Neural progenitor cell (in vitro differentiated cells): ENCODE results near the gene TMEM134. TPM values are rescaled to one million over a fixed set of nuclear protein-coding genes. Genes with fewer than 3 reads are reported as not detected.
"Not testable (repeated sequence)": the region's sequence is repeated elsewhere in the genome, so short reads cannot be mapped to it uniquely, and the experiment has no call there.

Experiments
- DNase-seq: peaks from one replicate; pipeline ENCODE4 v3.0.0-alpha.2; 2016; ENCODE audit warnings: low spot score
- H2AFZ ChIP-seq: fragments of 200-600 bp; sonication (generic); replicated peaks from 2 replicates; pipeline ENCODE4 v1.6.1; 2016; ENCODE audit warnings: antibody characterized with exemption
- H3F3A ChIP-seq: fragments of 200-600 bp; sonication (generic); 2 replicates; pipeline ENCODE4 v1.6.1; 2016; ENCODE audit warnings: antibody characterized with exemption, low read depth
- H3K27ac ChIP-seq: fragments of 200-600 bp; sonication (generic); 2 replicates; pipeline ENCODE4 v1.5.1; 2016; ENCODE audit warnings: mild to moderate bottlenecking
- H3K27me3 ChIP-seq: fragments of 200-600 bp; sonication (generic); 2 replicates; pipeline ENCODE4 v1.6.1; 2016; ENCODE audit warnings: mild to moderate bottlenecking, moderate library complexity
- H3K36me3 ChIP-seq: fragments of 200-600 bp; sonication (generic); 2 replicates; pipeline ENCODE4 v1.5.1; 2016
- H3K4me1 ChIP-seq: fragments of 200-600 bp; sonication (generic); 2 replicates; pipeline ENCODE4 v1.6.1; 2016; ENCODE audit warnings: mixed run types
- H3K4me2 ChIP-seq: fragments of 200-600 bp; sonication (generic); 2 replicates; pipeline ENCODE4 v1.6.1; 2016
- H3K4me3 ChIP-seq: fragments of 200-600 bp; sonication (generic); 2 replicates; pipeline ENCODE4 v1.5.1; 2016
- H3K79me2 ChIP-seq: fragments of 200-600 bp; sonication (generic); 2 replicates; pipeline ENCODE4 v1.6.1; 2016; ENCODE audit warnings: low read depth
- H3K9ac ChIP-seq: fragments of 200-600 bp; sonication (generic); 2 replicates; pipeline ENCODE4 v1.6.1; 2016
- H3K9me3 ChIP-seq: fragments of 200-600 bp; sonication (generic); 2 replicates; pipeline ENCODE4 v1.5.1; 2016; ENCODE audit warnings: low read depth
- H4K20me1 ChIP-seq: fragments of 200-600 bp; sonication (generic); 2 replicates; pipeline ENCODE4 v1.6.1; 2016; ENCODE audit warnings: low read depth
- H3K27ac Mint-ChIP-seq: 3 replicates; pipeline ENCODE4 v1.8.0; 2021; ENCODE audit warnings: mixed read lengths
- H3K27me3 Mint-ChIP-seq: 2 replicates; pipeline ENCODE4 v1.8.0; 2022; ENCODE audit warnings: low read depth, mild to moderate bottlenecking, inconsistent platforms, moderate library complexity, mixed read lengths; ENCODE audit not compliant: insufficient read depth
- H3K36me3 Mint-ChIP-seq: 3 replicates; pipeline ENCODE4 v1.8.0; 2021; ENCODE audit warnings: mixed read lengths
- H3K4me1 Mint-ChIP-seq: 3 replicates; pipeline ENCODE4 v1.8.0; 2021; ENCODE audit warnings: mixed read lengths
- H3K4me3 Mint-ChIP-seq: 3 replicates; pipeline ENCODE4 v1.8.0; 2021; ENCODE audit warnings: mild to moderate bottlenecking, moderate library complexity, mixed read lengths
- H3K9me3 Mint-ChIP-seq: 3 replicates; pipeline ENCODE4 v1.8.0; 2020; ENCODE audit warnings: mixed read lengths
- EZH2 ChIP-seq: fragments of 200-600 bp; sonication (generic); IDR thresholded peaks from 2 replicates; pipeline ENCODE4 v1.6.1; 2017; ENCODE audit warnings: antibody characterized with exemption, mild to moderate bottlenecking, moderate library complexity
- EZH2phosphoT487 ChIP-seq: fragments of 200-600 bp; sonication (generic); IDR thresholded peaks from 2 replicates; pipeline ENCODE4 v1.6.1; 2017; ENCODE audit warnings: antibody characterized with exemption
- total RNA-seq: library from RNA; depleted of rRNA; stranded (reverse); fragments of >200 nt; gene quantifications from 2 replicates; pipeline ENCODE4 v1.2.3, GENCODE V29; 2015; ENCODE audit warnings: low replicate concordance
- TF ChIP-seq, protein P1 (sequence below): fragments of 200-600 bp; sonication (generic); IDR thresholded peaks from 2 replicates; pipeline ENCODE4 v1.5.1; 2017; ENCODE audit warnings: antibody characterized with exemption, mild to moderate bottlenecking

TMEM134 gene
- total RNA-seq, 1 donor from 2014 or later = 68.1 TPM

DNA sequence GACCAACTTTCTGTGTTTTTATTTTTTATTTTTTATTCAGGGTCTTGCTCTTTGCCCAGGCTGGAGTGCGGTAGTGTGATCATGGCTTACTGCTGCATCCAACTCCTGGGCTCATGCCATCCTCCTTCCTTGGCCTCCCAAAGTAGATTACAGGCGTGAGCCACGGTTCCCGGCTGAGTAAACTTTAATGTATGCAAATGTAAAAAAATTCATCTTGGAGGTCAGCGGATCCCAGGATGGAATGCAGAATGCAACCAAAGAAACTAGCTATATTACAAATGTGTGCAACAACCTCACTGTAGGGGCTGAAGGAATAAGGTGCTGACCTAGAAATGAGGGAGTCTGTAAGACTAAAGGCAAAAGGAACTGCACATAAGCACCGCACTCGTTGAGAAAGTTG, 45.1 kb upstream of the TMEM134 start:
- Histone ChIP-seq H2AFZ (no peak overlapping the region), H3K9me3 (no peaks in the 10 kb centered on the region), H3K4me2 (no peak overlapping the region), H3K4me1 (no peaks in the 10 kb centered on the region), H3K9ac (no peak overlapping the region), H4K20me1 (no peaks in the 10 kb centered on the region), H3K27me3 (peaks cover 52% of the 10 kb centered on the region), H3K4me3 (no peak overlapping the region), H3K36me3 (no peaks in the 10 kb centered on the region), H3K27ac (no peak overlapping the region), H3F3A (no peaks in the 10 kb centered on the region), H3K79me2 (no peaks in the 10 kb centered on the region)
- H3K4me3 Mint-ChIP-seq = no peak overlapping the region
- no peaks in the 10 kb centered on the region for H3K9me3 Mint-ChIP-seq
- H3K4me1 Mint-ChIP-seq = peaks cover 6% of the 10 kb centered on the region
- TF ChIP-seq EZH2 (no peak), EZH2phosphoT487 (no peak)
- TF ChIP-seq, protein P1, sequence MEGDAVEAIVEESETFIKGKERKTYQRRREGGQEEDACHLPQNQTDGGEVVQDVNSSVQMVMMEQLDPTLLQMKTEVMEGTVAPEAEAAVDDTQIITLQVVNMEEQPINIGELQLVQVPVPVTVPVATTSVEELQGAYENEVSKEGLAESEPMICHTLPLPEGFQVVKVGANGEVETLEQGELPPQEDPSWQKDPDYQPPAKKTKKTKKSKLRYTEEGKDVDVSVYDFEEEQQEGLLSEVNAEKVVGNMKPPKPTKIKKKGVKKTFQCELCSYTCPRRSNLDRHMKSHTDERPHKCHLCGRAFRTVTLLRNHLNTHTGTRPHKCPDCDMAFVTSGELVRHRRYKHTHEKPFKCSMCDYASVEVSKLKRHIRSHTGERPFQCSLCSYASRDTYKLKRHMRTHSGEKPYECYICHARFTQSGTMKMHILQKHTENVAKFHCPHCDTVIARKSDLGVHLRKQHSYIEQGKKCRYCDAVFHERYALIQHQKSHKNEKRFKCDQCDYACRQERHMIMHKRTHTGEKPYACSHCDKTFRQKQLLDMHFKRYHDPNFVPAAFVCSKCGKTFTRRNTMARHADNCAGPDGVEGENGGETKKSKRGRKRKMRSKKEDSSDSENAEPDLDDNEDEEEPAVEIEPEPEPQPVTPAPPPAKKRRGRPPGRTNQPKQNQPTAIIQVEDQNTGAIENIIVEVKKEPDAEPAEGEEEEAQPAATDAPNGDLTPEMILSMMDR = no peak
- H3K27me3 Mint-ChIP-seq = peaks cover 18% of the 10 kb centered on the region
- DNase-seq = no peak
- no peaks in the 10 kb centered on the region for H3K36me3 Mint-ChIP-seq
- no peak overlapping the region for H3K27ac Mint-ChIP-seq

DNA sequence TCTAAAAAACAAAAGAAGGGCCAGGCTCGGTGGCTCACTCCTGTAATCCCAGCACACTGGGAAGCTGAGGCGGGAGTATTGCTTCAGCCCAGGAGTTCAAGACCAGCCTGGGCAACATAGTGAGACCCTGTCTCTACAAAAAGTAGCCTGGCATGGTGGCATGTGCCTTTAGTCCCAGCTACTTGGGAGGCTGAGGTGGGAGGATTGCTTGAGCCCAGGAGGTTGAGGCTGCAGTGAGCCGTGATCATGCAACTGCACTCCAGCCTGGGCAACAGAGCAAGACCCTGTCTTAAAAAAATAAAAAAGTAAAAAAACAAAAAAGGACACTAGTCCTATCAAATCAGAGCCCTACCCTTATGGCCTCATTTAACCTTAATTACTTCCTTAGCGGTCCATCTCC, 42.5 kb upstream of the TMEM134 start:
- H3K79me2 ChIP-seq, H3K9ac ChIP-seq, H2AFZ ChIP-seq, H3K36me3 Mint-ChIP-seq, H3K4me3 ChIP-seq, H3K9me3 Mint-ChIP-seq, H3K36me3 ChIP-seq, H3K27ac Mint-ChIP-seq, H3K4me1 ChIP-seq, H3K9me3 ChIP-seq, DNase-seq, H3K4me2 ChIP-seq, H3K27ac ChIP-seq, H3K4me3 Mint-ChIP-seq: not testable (repeated sequence)
- H3K27me3 ChIP-seq = peaks cover 52% of the 10 kb centered on the region
- Mint-ChIP-seq H3K4me1 (peaks cover 18% of the 10 kb centered on the region), H3K27me3 (peaks cover 14% of the 10 kb centered on the region)
- peaks cover 10% of the 10 kb centered on the region for H4K20me1 ChIP-seq
- H3F3A ChIP-seq = peaks cover 12% of the 10 kb centered on the region

DNA sequence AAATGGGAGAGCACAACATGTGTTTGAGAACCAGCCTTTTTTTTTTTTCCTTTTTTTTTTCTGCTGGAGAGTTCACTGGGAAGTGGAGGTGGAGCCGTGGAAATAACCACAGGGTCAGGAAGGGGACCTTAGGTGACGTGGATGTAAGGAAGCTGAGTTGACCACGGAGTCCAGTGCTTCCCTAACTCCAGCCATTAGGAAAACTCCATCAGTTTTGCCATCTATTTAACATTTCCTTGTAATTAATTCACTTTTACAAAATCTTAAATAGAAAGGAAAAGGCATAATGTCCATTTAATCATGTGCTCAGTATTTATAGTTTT, 40.9 kb upstream of the TMEM134 start:
- no peak overlapping the region for H3K9ac ChIP-seq
- DNase-seq = no peak
- H3K27ac Mint-ChIP-seq = peak overlapping the region; percentile 26
- H3K36me3 Mint-ChIP-seq = no peaks in the 10 kb centered on the region
- peaks cover 9% of the 10 kb centered on the region for H3K79me2 ChIP-seq
- H3K4me3 Mint-ChIP-seq = peak overlapping the region; percentile 90
- H3K27me3 Mint-ChIP-seq = peaks cover 16% of the 10 kb centered on the region
- no peaks in the 10 kb centered on the region for H3K36me3 ChIP-seq
- H3K9me3 ChIP-seq = no peaks in the 10 kb centered on the region
- TF ChIP-seq EZH2phosphoT487 (no peak), EZH2 (no peak)
- TF ChIP-seq, protein P1 = no peak
- H3K4me1 ChIP-seq = peaks cover 16% of the 10 kb centered on the region
- H3K4me3 ChIP-seq = no peak overlapping the region
- no peak overlapping the region for H3K27ac ChIP-seq
- H2AFZ ChIP-seq = no peak overlapping the region
- peaks cover 28% of the 10 kb centered on the region for H3F3A ChIP-seq
- H3K27me3 ChIP-seq = peaks cover 52% of the 10 kb centered on the region
- no peaks in the 10 kb centered on the region for H3K9me3 Mint-ChIP-seq
- peaks cover 25% of the 10 kb centered on the region for H3K4me1 Mint-ChIP-seq
- H4K20me1 ChIP-seq = peaks cover 24% of the 10 kb centered on the region
- H3K4me2 ChIP-seq = no peak overlapping the region

DNA sequence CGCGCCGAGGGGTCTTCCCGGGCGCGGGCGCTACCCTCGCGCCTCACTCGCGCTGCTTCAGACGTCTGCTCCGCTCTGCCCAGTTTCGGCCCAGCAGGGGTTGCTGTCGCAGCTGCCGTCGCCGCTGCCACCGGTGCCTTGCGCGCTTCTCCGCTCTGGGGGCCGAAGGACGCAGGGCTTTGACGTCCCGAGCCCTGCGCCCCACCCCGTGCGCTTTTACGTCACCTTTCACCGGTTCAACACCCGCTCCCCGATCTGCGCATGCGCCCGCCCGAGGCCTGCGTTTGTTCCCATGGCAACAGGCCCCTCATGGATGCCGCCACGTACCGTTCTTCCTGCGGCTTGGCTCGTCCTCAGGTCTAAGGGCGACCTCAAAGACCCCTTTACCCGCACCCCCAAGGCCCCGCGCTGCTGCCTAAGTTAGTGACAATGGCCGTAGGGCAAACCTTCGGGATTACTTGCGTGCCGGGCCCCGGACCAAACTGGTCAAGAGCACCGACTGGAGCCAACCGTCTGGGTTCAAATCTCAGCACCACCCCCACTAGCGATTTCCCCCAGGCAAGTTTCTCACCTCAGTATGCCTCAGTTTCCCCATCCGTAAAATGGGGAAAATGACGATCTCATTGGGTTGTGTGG, 39.6 kb upstream of the TMEM134 start:
- peaks cover 9% of the 10 kb centered on the region for H3K79me2 ChIP-seq
- H3K9me3 Mint-ChIP-seq = no peaks in the 10 kb centered on the region
- H3K4me1 Mint-ChIP-seq = peaks cover 27% of the 10 kb centered on the region
- H3K27me3 ChIP-seq = peaks cover 43% of the 10 kb centered on the region
- H3K4me3 Mint-ChIP-seq = peak overlapping the region; percentile 90
- peaks cover 20% of the 10 kb centered on the region for H3K4me1 ChIP-seq
- H3K27me3 Mint-ChIP-seq = peaks cover 16% of the 10 kb centered on the region
- TF ChIP-seq EZH2 (no peak), EZH2phosphoT487 (no peak)
- TF ChIP-seq, protein P1 = no peak
- peak overlapping the region; percentile 94 for H3K27ac ChIP-seq
- H3K4me3 ChIP-seq = peak overlapping the region; percentile 72
- no peaks in the 10 kb centered on the region for H3K36me3 ChIP-seq
- peaks cover 34% of the 10 kb centered on the region for H4K20me1 ChIP-seq
- H3F3A ChIP-seq = peaks cover 38% of the 10 kb centered on the region
- peak; percentile 100 for DNase-seq
- peak overlapping the region; percentile 53 for H3K9ac ChIP-seq
- peak overlapping the region; percentile 86 for H3K27ac Mint-ChIP-seq
- peak overlapping the region; percentile 90 for H3K4me2 ChIP-seq
- peak overlapping the region; percentile 85 for H2AFZ ChIP-seq
- H3K9me3 ChIP-seq = no peaks in the 10 kb centered on the region
- no peaks in the 10 kb centered on the region for H3K36me3 Mint-ChIP-seq
